HepG2 (cell line): ENCODE measurements around the gene SECTM1. TPM values are rescaled to one million over a fixed set of nuclear protein-coding genes. Genes with fewer than 3 reads are reported as not detected.

ENCODE experiments used
- ELF4 ChIP-seq: sonication (generic); formaldehyde crosslinking; IDR thresholded peaks from 2 replicates; pipeline ENCODE4 v1.5.0; 2020; ENCODE audit warnings: missing genetic modification reagents, mild to moderate bottlenecking, moderate library complexity, borderline replicate concordance
- FOSL2 ChIP-seq: sonication (generic); formaldehyde crosslinking; IDR thresholded peaks from 2 replicates; pipeline ENCODE4 v1.4.0; 2020; ENCODE audit warnings: missing genetic modification reagents
- FOXJ3 ChIP-seq: sonication (generic); formaldehyde crosslinking; IDR thresholded peaks from 2 replicates; pipeline ENCODE4 v1.4.0; 2020; ENCODE audit warnings: missing genetic modification reagents, mild to moderate bottlenecking, borderline replicate concordance
- HOXA7 ChIP-seq: sonication (generic); formaldehyde crosslinking; IDR thresholded peaks from 2 replicates; pipeline ENCODE4 v1.8.1; 2022; ENCODE audit warnings: mild to moderate bottlenecking, missing genetic modification reagents, moderate library complexity
- MIER2 ChIP-seq: IDR thresholded peaks from 2 replicates; pipeline ENCODE4 v1.6.1; 2016; ENCODE audit warnings: missing biosample characterization, missing genetic modification reagents
- MXD4 ChIP-seq: IDR thresholded peaks from 2 replicates; pipeline ENCODE4 v1.6.1; 2016; ENCODE audit warnings: mild to moderate bottlenecking, missing biosample characterization, missing genetic modification reagents
- PHF5A ChIP-seq: IDR thresholded peaks from one replicate; pipeline ENCODE4 v1.6.1; 2018; ENCODE audit warnings: low read depth, missing genetic modification reagents; ENCODE audit not compliant: unreplicated experiment
- SALL1 ChIP-seq: sonication (generic); formaldehyde crosslinking; IDR thresholded peaks from 2 replicates; pipeline ENCODE4 v1.8.0; 2022; ENCODE audit warnings: mild to moderate bottlenecking, missing genetic modification reagents
- SIX1 ChIP-seq: sonication (generic); formaldehyde crosslinking; IDR thresholded peaks from 2 replicates; pipeline ENCODE4 v1.4.0; 2020; ENCODE audit warnings: missing genetic modification reagents, borderline replicate concordance
- SOX6 ChIP-seq, 2 experiments: fragments of 450-650 bp in 1 of 2; sonication (generic) in 1 of 2; formaldehyde crosslinking in 1 of 2; IDR thresholded peaks; 2 replicates each; pipeline versions ENCODE4 v1.4.0 to v1.6.1; 2017 to 2020; ENCODE audit warnings: antibody characterized with exemption in 1 of 2, mild to moderate bottlenecking in 1 of 2, missing genetic modification reagents in 1 of 2
- TCF12 ChIP-seq, 2 experiments: fragments of 450-650 bp in 1 of 2; sonication (generic) in 1 of 2; formaldehyde crosslinking in 1 of 2; IDR thresholded peaks; 2 replicates each; pipeline versions ENCODE4 v1.6.1 to v1.8.0; 2017 to 2022; ENCODE audit warnings: antibody characterized with exemption in 1 of 2, mild to moderate bottlenecking in 1 of 2, missing genetic modification reagents in 1 of 2, moderate library complexity in 1 of 2
- ZFYVE20 ChIP-seq: sonication (generic); formaldehyde crosslinking; IDR thresholded peaks from 2 replicates; pipeline ENCODE4 v1.8.0; 2023; ENCODE audit warnings: low read depth, mild to moderate bottlenecking, moderate library complexity, missing genetic modification reagents, borderline replicate concordance
- ZNF335 ChIP-seq: sonication (generic); formaldehyde crosslinking; IDR thresholded peaks from 2 replicates; pipeline ENCODE4 v1.4.0; 2020; ENCODE audit warnings: missing genetic modification reagents
- polyA plus RNA-seq, 8 experiments: library from polyadenylated mRNA; depleted of rRNA in 3 of 8; stranded (reverse) in 7 of 8; unstranded in 1 of 8; fragments of >200 nt; fragmentation: Illumina TruSeq in 4 of 8; extraction: Trizol in 4 of 8; gene quantifications; 2 replicates each; pipeline versions ENCODE4 v1.2.1 to v1.2.3, GENCODE V29; 2011 to 2016; ENCODE audit warnings: low read depth in 4 of 8, missing spikeins in 1 of 8, mixed read lengths in 1 of 8; ENCODE audit not compliant: insufficient read depth in 1 of 8
- total RNA-seq, 5 experiments: library from RNA; depleted of rRNA; stranded (reverse); fragments of >200 nt; fragmentation: Illumina TruSeq; extraction: Trizol; gene quantifications; 2 replicates each; pipeline ENCODE4 v1.2.3, GENCODE V29; 2016; ENCODE audit warnings: low read depth in 1 of 5
- TF ChIP-seq, protein P1 (sequence below): sonication (generic); formaldehyde crosslinking; IDR thresholded peaks from 2 replicates; pipeline ENCODE4 v1.4.0; 2020; ENCODE audit warnings: mild to moderate bottlenecking, missing genetic modification reagents
- TF ChIP-seq, protein P2 (sequence below): sonication (generic); formaldehyde crosslinking; IDR thresholded peaks from 2 replicates; pipeline ENCODE4 v1.5.1; 2020; ENCODE audit warnings: mild to moderate bottlenecking, missing genetic modification reagents, moderate library complexity
- TF ChIP-seq, protein P3 (sequence below): sonication (generic); formaldehyde crosslinking; IDR thresholded peaks from 2 replicates; pipeline ENCODE4 v1.5.0; 2020; ENCODE audit warnings: missing genetic modification reagents, mild to moderate bottlenecking, borderline replicate concordance
- TF ChIP-seq, protein P4 (sequence below): conservative IDR thresholded peaks from 2 replicates; pipeline ENCODE4 v1.6.1; 2018; ENCODE audit warnings: missing genetic modification reagents

SECTM1 gene
- total and polyA plus RNA-seq, 2 of the 13 experiments (the other 11 are each of a cell fraction or from before 2014, with no cell fraction given), result 3.5 to 5.3 TPM

DNA sequence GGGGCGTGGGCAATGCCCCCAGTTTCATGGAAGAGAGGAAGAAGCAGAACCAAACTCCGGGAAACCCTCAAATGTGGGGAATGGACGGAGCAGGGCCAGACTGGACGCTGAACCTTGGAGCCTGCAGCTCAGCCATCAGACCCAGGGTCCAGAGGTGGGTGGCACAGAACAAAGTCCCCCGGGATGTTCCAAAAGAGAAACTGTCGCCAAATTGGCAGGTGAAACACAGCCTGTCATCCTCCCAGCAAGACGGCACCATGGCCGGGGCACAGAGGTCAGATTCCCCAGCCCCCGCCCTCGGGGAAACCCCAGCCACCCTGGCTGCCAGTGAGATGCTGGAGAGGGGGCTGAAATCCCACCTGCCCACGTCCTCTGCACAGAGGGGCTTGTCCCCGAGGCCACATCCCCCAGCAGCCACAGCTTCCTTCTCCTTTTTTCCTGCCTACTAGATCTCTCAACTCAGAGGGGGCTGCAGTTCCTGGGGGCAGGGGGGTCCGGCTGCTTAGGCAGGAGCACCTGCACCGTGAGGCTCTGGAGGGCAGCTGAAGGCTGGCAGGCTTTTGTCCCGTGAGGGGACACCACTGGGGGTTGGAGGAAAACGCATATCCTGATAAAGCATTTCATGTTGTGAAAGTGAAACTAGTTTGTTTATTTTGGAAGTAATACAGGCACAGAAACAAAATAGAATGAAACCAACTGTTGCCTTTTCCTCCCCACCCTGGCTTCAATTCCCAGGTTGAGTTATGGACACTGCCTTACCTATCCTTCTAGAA lies 1.2 kb upstream of the SECTM1 start (continued):
- TF ChIP-seq ZFYVE20 (CRISPR knock-in tag), result no peak
- TF ChIP-seq PHF5A (CRISPR knock-in tag), result no peak
- no peak for TF ChIP-seq TCF12 (IDR thresholded peaks at IDR 0.05)
- TF ChIP-seq TCF12 (CRISPR knock-in tag; IDR thresholded peaks at IDR 0.05), result no peak
- TF ChIP-seq FOSL2 (CRISPR knock-in tag), result no peak
- TF ChIP-seq, protein P1, sequence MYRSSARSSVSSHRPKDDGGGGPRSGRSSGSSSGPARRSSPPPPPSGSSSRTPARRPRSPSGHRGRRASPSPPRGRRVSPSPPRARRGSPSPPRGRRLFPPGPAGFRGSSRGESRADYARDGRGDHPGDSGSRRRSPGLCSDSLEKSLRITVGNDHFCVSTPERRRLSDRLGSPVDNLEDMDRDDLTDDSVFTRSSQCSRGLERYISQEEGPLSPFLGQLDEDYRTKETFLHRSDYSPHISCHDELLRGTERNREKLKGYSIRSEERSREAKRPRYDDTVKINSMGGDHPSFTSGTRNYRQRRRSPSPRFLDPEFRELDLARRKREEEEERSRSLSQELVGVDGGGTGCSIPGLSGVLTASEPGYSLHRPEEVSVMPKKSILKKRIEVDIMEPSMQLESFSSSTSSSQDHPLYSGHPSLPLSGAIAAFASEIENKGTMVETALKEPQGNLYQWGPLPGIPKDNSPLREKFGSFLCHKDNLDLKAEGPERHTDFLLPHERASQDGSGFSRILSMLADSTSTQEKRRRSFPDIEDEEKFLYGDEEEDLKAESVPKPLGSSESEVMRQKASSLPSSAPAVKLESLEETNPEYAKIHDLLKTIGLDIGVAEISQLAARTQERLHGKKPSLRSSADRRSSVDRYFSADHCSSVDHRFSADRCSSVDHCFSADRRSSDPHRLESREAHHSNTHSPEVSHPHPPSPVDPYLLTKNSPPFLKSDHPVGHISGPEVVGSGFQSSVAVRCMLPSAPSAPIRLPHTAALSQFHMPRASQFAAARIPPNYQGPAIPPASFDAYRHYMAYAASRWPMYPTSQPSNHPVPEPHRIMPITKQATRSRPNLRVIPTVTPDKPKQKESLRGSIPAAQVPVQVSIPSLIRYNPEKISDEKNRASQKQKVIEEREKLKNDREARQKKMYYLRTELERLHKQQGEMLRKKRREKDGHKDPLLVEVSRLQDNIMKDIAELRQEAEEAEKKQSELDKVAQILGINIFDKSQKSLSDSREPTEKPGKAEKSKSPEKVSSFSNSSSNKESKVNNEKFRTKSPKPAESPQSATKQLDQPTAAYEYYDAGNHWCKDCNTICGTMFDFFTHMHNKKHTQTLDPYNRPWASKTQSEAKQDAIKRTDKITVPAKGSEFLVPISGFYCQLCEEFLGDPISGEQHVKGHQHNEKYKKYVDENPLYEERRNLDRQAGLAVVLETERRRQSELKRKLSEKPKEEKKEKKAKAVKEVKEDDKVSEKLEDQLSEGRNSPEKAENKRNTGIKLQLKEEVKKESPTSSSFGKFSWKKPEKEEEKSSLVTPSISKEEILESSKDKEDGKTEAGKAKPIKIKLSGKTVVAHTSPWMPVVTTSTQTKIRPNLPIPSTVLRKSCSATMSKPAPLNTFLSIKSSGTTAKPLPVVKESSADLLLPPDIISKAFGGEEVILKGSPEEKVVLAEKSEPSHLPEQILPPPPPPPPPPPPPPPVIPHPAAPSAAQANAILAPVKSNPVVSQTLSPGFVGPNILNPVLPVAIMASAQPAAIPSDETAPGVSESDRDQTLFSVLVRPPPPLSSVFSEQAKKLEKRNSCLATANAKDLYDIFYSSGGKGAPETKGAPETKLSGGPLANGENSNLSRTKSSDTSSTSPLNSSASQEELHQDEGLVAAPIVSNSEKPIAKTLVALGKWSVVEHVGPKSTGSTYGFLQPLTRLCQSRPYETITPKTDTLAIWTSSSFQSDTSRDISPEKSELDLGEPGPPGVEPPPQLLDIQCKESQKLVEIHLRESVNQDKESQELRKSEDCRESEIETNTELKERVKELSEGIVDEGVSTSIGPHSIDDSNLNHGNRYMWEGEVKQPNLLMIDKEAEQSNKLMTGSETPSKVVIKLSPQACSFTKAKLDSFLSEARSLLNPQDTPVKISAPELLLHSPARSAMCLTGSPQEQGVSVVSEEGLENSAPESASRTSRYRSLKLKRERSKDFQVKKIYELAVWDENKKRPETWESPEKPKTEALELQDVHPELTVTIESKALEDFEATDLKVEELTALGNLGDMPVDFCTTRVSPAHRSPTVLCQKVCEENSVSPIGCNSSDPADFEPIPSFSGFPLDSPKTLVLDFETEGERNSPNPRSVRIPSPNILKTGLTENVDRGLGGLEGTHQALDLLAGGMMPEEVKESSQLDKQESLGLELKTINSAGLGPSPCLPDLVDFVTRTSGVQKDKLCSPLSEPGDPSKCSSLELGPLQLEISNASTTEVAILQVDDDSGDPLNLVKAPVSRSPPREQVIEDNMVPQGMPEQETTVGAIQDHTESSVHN (CRISPR knock-in tag), result no peak
- TF ChIP-seq ZNF335 (CRISPR knock-in tag), result no peak
- no peak for TF ChIP-seq MXD4 (CRISPR knock-in tag)
- no peak for TF ChIP-seq SIX1 (CRISPR knock-in tag)
- no peak; the same call in 1 of the 2 replicates for TF ChIP-seq SALL1
- TF ChIP-seq, protein P2, sequence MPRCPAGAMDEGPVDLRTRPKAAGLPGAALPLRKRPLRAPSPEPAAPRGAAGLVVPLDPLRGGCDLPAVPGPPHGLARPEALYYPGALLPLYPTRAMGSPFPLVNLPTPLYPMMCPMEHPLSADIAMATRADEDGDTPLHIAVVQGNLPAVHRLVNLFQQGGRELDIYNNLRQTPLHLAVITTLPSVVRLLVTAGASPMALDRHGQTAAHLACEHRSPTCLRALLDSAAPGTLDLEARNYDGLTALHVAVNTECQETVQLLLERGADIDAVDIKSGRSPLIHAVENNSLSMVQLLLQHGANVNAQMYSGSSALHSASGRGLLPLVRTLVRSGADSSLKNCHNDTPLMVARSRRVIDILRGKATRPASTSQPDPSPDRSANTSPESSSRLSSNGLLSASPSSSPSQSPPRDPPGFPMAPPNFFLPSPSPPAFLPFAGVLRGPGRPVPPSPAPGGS (CRISPR knock-in tag), result no peak
- no peak for TF ChIP-seq FOXJ3 (CRISPR knock-in tag)
- TF ChIP-seq, protein P3, sequence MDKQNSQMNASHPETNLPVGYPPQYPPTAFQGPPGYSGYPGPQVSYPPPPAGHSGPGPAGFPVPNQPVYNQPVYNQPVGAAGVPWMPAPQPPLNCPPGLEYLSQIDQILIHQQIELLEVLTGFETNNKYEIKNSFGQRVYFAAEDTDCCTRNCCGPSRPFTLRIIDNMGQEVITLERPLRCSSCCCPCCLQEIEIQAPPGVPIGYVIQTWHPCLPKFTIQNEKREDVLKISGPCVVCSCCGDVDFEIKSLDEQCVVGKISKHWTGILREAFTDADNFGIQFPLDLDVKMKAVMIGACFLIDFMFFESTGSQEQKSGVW, result no peak
- TF ChIP-seq SOX6 (IDR thresholded peaks at IDR 0.05), result no peak
- TF ChIP-seq SOX6 (CRISPR knock-in tag; IDR thresholded peaks at IDR 0.05), result no peak; the same call in 1 of the 2 replicates
- TF ChIP-seq MIER2 (CRISPR knock-in tag), result no peak
- TF ChIP-seq ELF4, result no peak
- TF ChIP-seq, protein P4, sequence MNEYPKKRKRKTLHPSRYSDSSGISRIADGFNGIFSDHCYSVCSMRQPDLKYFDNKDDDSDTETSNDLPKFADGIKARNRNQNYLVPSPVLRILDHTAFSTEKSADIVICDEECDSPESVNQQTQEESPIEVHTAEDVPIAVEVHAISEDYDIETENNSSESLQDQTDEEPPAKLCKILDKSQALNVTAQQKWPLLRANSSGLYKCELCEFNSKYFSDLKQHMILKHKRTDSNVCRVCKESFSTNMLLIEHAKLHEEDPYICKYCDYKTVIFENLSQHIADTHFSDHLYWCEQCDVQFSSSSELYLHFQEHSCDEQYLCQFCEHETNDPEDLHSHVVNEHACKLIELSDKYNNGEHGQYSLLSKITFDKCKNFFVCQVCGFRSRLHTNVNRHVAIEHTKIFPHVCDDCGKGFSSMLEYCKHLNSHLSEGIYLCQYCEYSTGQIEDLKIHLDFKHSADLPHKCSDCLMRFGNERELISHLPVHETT, result no peak
- TF ChIP-seq HOXA7, result no peak
